Measurements from ENCODE around the gene G6PC1. TPM values are rescaled to one million over a fixed set of nuclear protein-coding genes. Genes with fewer than 3 reads are reported as not detected.
"Not testable (repeated sequence)": the region's sequence is repeated elsewhere in the genome, so short reads cannot be mapped to it uniquely, and the experiment has no call there.

Gene G6PC1
- not detected for total RNA-seq

- intact Hi-C loops (cut with DNase I; ENCODE audit: low total_unique reads), result no loop called here
- no peak for TF ChIP-seq POLR2A (IDR thresholded peaks at IDR 0.05)
- no peak for TF ChIP-seq CTCF (IDR thresholded peaks at IDR 0.05)
- H3K27ac ChIP-seq, result no peak within 1 kb of the TSS
- H3K9me3 ChIP-seq, result no peaks in the 10 kb centered on the region
- no peak within 1 kb of the TSS for H3K4me3 ChIP-seq
- H3K27me3 ChIP-seq, result no peaks in the 10 kb centered on the region
- DNase-seq, result no peak
- no peaks in the 10 kb centered on the region for H3K4me1 ChIP-seq
- H3K36me3 ChIP-seq, result no peaks in the 10 kb centered on the region
Observed at GRCh38 chr17:42900460-42901331, at the start of gene G6PC1. TSS of gene G6PC1 (plus strand) at chr17:42900799. CDS start at chr17:42900877, 78 bp downstream.

- Histone ChIP-seq H3K27ac (peak within 1 kb of the TSS; percentile 77 to 79), H3K36me3 (no peaks in the 10 kb centered on the region), H3K27me3 (no peaks in the 10 kb centered on the region), H3K9me3 (no peaks in the 10 kb centered on the region), H3K4me3 (peak within 1 kb of the TSS; percentile 34 to 50), H3K4me1 (no peaks in the 10 kb centered on the region)
- TF ChIP-seq POLR2A (IDR thresholded peaks at IDR 0.05) (no peak), CTCF (IDR thresholded peaks at IDR 0.05) (no peak)
- peak; percentile 67 to 75 for DNase-seq
- intact Hi-C loops (cut with DNase I; ENCODE audit: low total_unique reads), result no loop called here
Observed at GRCh38 chr17:42850954-42851353, 49.6 kb upstream of the G6PC1 start, which contains the start of gene AOC3. TSS of gene AOC3 (plus strand) at chr17:42851199. CDS start at chr17:42851344, 145 bp downstream.

GRCh38 chr17:42851371-42852240 lies 49.0 kb upstream of the G6PC1 start:
- DNase-seq; H3K27me3 ChIP-seq; H3K9me3 ChIP-seq; H3K36me3 ChIP-seq; H3K4me1 ChIP-seq; intact Hi-C loops (cut with DNase I; ENCODE audit: low total_unique reads): not testable (repeated sequence)
- Histone ChIP-seq H3K27ac (peak overlapping the region; percentile 77 to 79), H3K4me3 (peak overlapping the region; percentile 34 to 50)

- H3K27ac ChIP-seq, result peak overlapping the region; percentile 77 to 79
- no peaks in the 10 kb centered on the region for H3K27me3 ChIP-seq
- H3K9me3 ChIP-seq, result no peaks in the 10 kb centered on the region
- no peaks in the 10 kb centered on the region for H3K4me1 ChIP-seq
- no peak for TF ChIP-seq POLR2A (IDR thresholded peaks at IDR 0.05)
- TF ChIP-seq CTCF (IDR thresholded peaks at IDR 0.05), result no peak
- no peaks in the 10 kb centered on the region for H3K36me3 ChIP-seq
- intact Hi-C loops (cut with DNase I; ENCODE audit: low total_unique reads), result no loop called here
- peak overlapping the region; percentile 19 to 31 for H3K4me3 ChIP-seq
- DNase-seq, result no peak
Observed at GRCh38 chr17:42852351-42852750, 48.2 kb upstream of the G6PC1 start.

GRCh38 chr17:42853004-42853403 lies 47.6 kb upstream of the G6PC1 start:
- TF ChIP-seq CTCF (IDR thresholded peaks at IDR 0.05), result no peak
- TF ChIP-seq POLR2A (IDR thresholded peaks at IDR 0.05), result peak in 1 of 2 donors; percentile 9

More at GRCh38 chr17:42853004-42853403, 47.6 kb upstream of the G6PC1 start:
- Histone ChIP-seq H3K36me3 (no peaks in the 10 kb centered on the region), H3K9me3 (no peaks in the 10 kb centered on the region), H3K4me3 (peak overlapping the region; percentile 19 to 31), H3K4me1 (no peaks in the 10 kb centered on the region), H3K27me3 (no peaks in the 10 kb centered on the region), H3K27ac (peak overlapping the region; percentile 77 to 79)
- peak; percentile 51 to 56 for DNase-seq
- intact Hi-C loops (cut with DNase I; ENCODE audit: low total_unique reads), result no loop called here

All from uterus (tissue), 4 donors.